PC-9 (cell line): Measurements from ENCODE around the gene SLCO4A1.

Source experiments
- EZH2 ChIP-seq: fragments of 200-600 bp; sonication (generic); IDR thresholded peaks from 2 replicates; pipeline ENCODE4 v1.8.0; 2017; ENCODE audit warnings: antibody characterized with exemption, low read depth
- TF ChIP-seq, protein P1 (sequence below): fragments of 200-600 bp; sonication (generic); conservative IDR thresholded peaks from 2 replicates; pipeline ENCODE4 v1.6.1; 2017; ENCODE audit warnings: mixed run types, antibody characterized with exemption, mild to moderate bottlenecking, moderate library complexity

DNA sequence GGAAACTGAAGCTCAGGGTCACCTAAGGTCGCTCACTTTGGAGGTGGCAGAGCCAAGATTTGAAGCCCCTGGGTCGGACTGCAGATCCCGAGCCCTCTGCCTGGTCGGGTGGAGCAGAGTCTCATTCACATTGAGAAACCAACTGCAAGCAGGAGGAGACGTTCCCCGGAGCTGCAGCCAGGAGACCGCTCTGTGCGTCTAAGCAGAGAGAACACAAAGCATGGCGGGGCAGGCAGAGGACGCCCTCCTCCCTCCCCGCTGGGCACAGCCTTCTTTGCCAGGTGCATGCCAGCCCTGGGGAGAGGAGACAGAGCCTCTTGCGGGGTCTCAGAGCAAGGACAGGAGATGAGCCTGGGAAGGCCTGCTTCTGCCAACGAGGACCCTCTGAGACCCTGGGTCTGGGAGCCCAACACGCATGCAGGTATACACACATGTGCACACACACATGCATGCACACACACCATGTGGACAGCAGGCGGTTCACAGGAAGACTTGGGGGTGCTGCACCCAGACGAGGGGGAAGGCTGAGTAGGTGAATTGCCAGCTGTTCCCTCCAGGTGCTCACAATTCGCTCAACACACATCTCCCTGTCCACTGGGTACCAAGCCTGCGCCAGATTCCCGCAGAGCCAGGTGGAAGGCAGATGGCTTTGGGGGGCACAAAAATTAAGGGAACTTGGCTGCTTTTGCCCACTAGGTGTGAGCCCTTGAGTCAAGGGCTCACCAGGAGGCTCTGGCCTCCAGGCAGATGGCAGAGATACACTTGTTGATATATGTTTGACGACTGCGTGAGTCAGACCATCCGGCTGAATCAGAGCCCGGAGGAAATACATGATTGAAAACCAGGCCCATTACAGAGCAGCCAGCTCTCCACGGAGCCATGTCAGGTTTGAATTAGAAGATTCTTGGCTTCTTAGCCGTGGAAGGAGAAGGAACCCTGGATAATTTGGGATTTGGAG is 60.9 kb downstream of the SLCO4A1 start:
- TF ChIP-seq, protein P1, sequence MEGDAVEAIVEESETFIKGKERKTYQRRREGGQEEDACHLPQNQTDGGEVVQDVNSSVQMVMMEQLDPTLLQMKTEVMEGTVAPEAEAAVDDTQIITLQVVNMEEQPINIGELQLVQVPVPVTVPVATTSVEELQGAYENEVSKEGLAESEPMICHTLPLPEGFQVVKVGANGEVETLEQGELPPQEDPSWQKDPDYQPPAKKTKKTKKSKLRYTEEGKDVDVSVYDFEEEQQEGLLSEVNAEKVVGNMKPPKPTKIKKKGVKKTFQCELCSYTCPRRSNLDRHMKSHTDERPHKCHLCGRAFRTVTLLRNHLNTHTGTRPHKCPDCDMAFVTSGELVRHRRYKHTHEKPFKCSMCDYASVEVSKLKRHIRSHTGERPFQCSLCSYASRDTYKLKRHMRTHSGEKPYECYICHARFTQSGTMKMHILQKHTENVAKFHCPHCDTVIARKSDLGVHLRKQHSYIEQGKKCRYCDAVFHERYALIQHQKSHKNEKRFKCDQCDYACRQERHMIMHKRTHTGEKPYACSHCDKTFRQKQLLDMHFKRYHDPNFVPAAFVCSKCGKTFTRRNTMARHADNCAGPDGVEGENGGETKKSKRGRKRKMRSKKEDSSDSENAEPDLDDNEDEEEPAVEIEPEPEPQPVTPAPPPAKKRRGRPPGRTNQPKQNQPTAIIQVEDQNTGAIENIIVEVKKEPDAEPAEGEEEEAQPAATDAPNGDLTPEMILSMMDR, result peak; percentile 67
- TF ChIP-seq EZH2, result no peak
